HepG2 (cell line): ENCODE data around the gene IST1. TPM values are rescaled to one million over a fixed set of nuclear protein-coding genes. Genes with fewer than 3 reads are reported as not detected.

ENCODE experiments used
- KLF16 ChIP-seq, 2 experiments: sonication (generic) in 1 of 2; formaldehyde crosslinking in 1 of 2; IDR thresholded peaks; 2 replicates each; pipeline versions ENCODE4 v1.6.1 to v1.8.0; 2016 to 2023; ENCODE audit warnings: missing genetic modification reagents in 2 of 2, missing compliant biosample characterization in 1 of 2
- REXO4 ChIP-seq: sonication (generic); formaldehyde crosslinking; IDR thresholded peaks from 2 replicates; pipeline ENCODE4 v1.8.0; 2022; ENCODE audit warnings: missing genetic modification reagents, mild to moderate bottlenecking, borderline replicate concordance
- ZC3H13 ChIP-seq: sonication (generic); formaldehyde crosslinking; IDR thresholded peaks from 2 replicates; pipeline ENCODE4 v1.8.1; 2023; ENCODE audit warnings: mild to moderate bottlenecking, missing genetic modification reagents, moderate library complexity
- ZFYVE20 ChIP-seq: sonication (generic); formaldehyde crosslinking; IDR thresholded peaks from 2 replicates; pipeline ENCODE4 v1.8.0; 2023; ENCODE audit warnings: low read depth, mild to moderate bottlenecking, moderate library complexity, missing genetic modification reagents, borderline replicate concordance
- ZNF224 ChIP-seq: sonication (generic); formaldehyde crosslinking; IDR thresholded peaks from 2 replicates; pipeline ENCODE4 v1.5.0; 2020; ENCODE audit warnings: mild to moderate bottlenecking, missing genetic modification reagents
- ZNF549 ChIP-seq: sonication (generic); formaldehyde crosslinking; IDR thresholded peaks from 2 replicates; pipeline ENCODE4 v1.5.0; 2020; ENCODE audit warnings: missing genetic modification reagents
- ZNF720 ChIP-seq: sonication (generic); formaldehyde crosslinking; IDR thresholded peaks from 2 replicates; pipeline ENCODE4 v1.4.0; 2020; ENCODE audit warnings: missing genetic modification reagents
- ZNF841 ChIP-seq: sonication (generic); formaldehyde crosslinking; IDR thresholded peaks from 2 replicates; pipeline ENCODE4 v1.8.1; 2023; ENCODE audit warnings: missing genetic modification reagents, borderline replicate concordance
- polyA plus RNA-seq, 8 experiments: library from polyadenylated mRNA; depleted of rRNA in 3 of 8; stranded (reverse) in 7 of 8; unstranded in 1 of 8; fragments of >200 nt; fragmentation: Illumina TruSeq in 4 of 8; extraction: Trizol in 4 of 8; gene quantifications; 2 replicates each; pipeline versions ENCODE4 v1.2.1 to v1.2.3, GENCODE V29; 2011 to 2016; ENCODE audit warnings: low read depth in 4 of 8, missing spikeins in 1 of 8, mixed read lengths in 1 of 8; ENCODE audit not compliant: insufficient read depth in 1 of 8
- total RNA-seq, 5 experiments: library from RNA; depleted of rRNA; stranded (reverse); fragments of >200 nt; fragmentation: Illumina TruSeq; extraction: Trizol; gene quantifications; 2 replicates each; pipeline ENCODE4 v1.2.3, GENCODE V29; 2016; ENCODE audit warnings: low read depth in 1 of 5
- TF ChIP-seq, protein P1 (sequence below), 2 experiments: fragments of 450-650 bp in 1 of 2; sonication (generic) in 1 of 2; formaldehyde crosslinking in 1 of 2; IDR thresholded peaks; 2 replicates each; pipeline versions ENCODE4 v1.6.1 to v1.8.0; 2016 to 2022; ENCODE audit warnings: antibody characterized with exemption in 1 of 2, mild to moderate bottlenecking in 1 of 2, missing genetic modification reagents in 1 of 2
- TF ChIP-seq, protein P2 (sequence below): sonication (generic); formaldehyde crosslinking; IDR thresholded peaks from 2 replicates; pipeline ENCODE4 v1.4.0; 2020; ENCODE audit warnings: missing genetic modification reagents
- TF ChIP-seq, protein P3 (sequence below): sonication (generic); formaldehyde crosslinking; IDR thresholded peaks from 2 replicates; pipeline ENCODE4 v1.9.0; 2021; ENCODE audit warnings: missing genetic modification reagents, borderline replicate concordance

Gene IST1
- total and polyA plus RNA-seq, 2 of the 13 experiments (the other 11 are each of a cell fraction or from before 2014, with no cell fraction given): 346 to 415 TPM

GRCh38 chr16:71883849-71884638 lies 11.3 kb upstream of the IST1 start, which contains the start of gene ZNF821 (continued):
- TF ChIP-seq, protein P1, sequence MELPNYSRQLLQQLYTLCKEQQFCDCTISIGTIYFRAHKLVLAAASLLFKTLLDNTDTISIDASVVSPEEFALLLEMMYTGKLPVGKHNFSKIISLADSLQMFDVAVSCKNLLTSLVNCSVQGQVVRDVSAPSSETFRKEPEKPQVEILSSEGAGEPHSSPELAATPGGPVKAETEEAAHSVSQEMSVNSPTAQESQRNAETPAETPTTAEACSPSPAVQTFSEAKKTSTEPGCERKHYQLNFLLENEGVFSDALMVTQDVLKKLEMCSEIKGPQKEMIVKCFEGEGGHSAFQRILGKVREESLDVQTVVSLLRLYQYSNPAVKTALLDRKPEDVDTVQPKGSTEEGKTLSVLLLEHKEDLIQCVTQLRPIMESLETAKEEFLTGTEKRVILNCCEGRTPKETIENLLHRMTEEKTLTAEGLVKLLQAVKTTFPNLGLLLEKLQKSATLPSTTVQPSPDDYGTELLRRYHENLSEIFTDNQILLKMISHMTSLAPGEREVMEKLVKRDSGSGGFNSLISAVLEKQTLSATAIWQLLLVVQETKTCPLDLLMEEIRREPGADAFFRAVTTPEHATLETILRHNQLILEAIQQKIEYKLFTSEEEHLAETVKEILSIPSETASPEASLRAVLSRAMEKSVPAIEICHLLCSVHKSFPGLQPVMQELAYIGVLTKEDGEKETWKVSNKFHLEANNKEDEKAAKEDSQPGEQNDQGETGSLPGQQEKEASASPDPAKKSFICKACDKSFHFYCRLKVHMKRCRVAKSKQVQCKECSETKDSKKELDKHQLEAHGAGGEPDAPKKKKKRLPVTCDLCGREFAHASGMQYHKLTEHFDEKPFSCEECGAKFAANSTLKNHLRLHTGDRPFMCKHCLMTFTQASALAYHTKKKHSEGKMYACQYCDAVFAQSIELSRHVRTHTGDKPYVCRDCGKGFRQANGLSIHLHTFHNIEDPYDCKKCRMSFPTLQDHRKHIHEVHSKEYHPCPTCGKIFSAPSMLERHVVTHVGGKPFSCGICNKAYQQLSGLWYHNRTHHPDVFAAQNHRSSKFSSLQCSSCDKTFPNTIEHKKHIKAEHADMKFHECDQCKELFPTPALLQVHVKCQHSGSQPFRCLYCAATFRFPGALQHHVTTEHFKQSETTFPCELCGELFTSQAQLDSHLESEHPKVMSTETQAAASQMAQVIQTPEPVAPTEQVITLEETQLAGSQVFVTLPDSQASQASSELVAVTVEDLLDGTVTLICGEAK (IDR thresholded peaks at IDR 0.05): no peak
- TF ChIP-seq, protein P1 (CRISPR knock-in tag; IDR thresholded peaks at IDR 0.05): no peak
- TF ChIP-seq ZNF841 (CRISPR knock-in tag) (no peak), ZFYVE20 (CRISPR knock-in tag) (no peak), ZNF224 (CRISPR knock-in tag) (no peak), REXO4 (CRISPR knock-in tag) (no peak), KLF16 (CRISPR knock-in tag; IDR thresholded peaks at IDR 0.05) (peak in 1 of 2 experiments; percentile 38; a peak in 1 of 4 replicates), ZC3H13 (CRISPR knock-in tag) (no peak), ZNF549 (CRISPR knock-in tag) (no peak), ZNF720 (CRISPR knock-in tag) (no peak)
- TF ChIP-seq, protein P2, sequence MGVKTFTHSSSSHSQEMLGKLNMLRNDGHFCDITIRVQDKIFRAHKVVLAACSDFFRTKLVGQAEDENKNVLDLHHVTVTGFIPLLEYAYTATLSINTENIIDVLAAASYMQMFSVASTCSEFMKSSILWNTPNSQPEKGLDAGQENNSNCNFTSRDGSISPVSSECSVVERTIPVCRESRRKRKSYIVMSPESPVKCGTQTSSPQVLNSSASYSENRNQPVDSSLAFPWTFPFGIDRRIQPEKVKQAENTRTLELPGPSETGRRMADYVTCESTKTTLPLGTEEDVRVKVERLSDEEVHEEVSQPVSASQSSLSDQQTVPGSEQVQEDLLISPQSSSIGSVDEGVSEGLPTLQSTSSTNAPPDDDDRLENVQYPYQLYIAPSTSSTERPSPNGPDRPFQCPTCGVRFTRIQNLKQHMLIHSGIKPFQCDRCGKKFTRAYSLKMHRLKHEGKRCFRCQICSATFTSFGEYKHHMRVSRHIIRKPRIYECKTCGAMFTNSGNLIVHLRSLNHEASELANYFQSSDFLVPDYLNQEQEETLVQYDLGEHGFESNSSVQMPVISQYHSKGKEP (CRISPR knock-in tag): no peak
- TF ChIP-seq, protein P3, sequence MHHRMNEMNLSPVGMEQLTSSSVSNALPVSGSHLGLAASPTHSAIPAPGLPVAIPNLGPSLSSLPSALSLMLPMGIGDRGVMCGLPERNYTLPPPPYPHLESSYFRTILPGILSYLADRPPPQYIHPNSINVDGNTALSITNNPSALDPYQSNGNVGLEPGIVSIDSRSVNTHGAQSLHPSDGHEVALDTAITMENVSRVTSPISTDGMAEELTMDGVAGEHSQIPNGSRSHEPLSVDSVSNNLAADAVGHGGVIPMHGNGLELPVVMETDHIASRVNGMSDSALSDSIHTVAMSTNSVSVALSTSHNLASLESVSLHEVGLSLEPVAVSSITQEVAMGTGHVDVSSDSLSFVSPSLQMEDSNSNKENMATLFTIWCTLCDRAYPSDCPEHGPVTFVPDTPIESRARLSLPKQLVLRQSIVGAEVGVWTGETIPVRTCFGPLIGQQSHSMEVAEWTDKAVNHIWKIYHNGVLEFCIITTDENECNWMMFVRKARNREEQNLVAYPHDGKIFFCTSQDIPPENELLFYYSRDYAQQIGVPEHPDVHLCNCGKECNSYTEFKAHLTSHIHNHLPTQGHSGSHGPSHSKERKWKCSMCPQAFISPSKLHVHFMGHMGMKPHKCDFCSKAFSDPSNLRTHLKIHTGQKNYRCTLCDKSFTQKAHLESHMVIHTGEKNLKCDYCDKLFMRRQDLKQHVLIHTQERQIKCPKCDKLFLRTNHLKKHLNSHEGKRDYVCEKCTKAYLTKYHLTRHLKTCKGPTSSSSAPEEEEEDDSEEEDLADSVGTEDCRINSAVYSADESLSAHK (CRISPR knock-in tag): no peak
